HG03565 (cell line): ENCODE data around the gene ADK.

ENCODE experiments used
- ATAC-seq: cut with Tn5 transposase; IDR thresholded peaks from one replicate; pipeline ENCODE4 v1.9.1; 2021; ENCODE audit warnings: mild to moderate bottlenecking, moderate library complexity; ENCODE audit not compliant: unreplicated experiment

Gene ADK

DNA sequence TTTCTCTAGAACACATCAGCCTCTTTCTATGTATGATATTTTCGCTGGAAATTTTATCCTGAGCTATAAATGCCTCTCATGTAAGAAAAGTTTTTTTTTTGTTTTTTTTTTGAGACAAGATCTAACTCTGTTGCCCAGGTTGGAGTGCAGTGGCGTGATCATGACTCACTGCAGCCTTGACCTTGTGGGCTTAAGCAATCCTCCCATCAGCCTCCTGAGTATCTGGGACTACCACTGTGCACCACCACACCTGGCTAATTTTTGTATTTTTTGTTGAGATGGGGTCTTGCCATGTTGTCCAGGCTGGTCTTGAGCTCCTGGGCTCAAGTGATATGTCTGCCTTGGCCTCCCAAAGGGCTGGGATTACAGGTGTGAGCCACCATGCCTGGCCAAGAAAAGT lies 80.4 kb downstream of the ADK start:
- ATAC-seq = no peak

DNA sequence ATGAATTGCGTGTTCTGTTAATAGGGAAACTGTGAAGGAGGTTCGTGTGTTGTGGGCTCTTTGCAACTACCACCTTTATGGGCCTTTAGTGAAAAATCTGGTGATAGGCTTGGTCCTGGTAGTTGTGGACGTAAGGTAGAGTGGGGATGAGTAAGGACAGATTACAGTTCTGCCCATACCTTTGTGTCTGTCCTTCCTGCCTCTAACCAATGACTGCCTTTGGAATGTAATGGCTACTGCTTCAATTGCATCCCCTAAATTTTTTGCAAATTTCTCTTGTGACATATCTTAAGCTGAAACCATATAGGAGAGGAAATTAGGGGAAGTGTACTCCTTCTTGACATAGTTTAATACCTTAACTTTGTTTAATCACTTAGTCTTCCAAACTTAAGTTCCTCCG lies 82.3 kb downstream of the ADK start:
- no peak for ATAC-seq

DNA sequence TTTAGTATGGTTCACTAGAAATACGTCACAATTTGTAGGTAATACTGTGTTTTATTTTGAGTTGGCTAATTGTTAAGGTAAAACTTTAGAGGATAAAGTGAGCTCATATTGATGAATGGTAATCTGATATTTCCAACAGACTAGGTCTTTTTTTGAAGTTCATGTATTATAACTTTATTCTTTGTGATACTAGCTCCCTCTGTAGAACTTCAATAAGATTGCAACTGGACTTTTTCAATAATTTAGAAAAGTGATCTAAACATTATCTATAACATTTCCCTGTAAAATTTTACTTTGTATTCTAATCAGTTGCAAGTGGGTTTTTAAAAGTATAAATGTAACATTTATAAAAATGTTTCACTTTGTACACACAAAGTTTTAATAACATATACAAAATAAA lies 83.5 kb downstream of the ADK start:
- no peak for ATAC-seq

DNA sequence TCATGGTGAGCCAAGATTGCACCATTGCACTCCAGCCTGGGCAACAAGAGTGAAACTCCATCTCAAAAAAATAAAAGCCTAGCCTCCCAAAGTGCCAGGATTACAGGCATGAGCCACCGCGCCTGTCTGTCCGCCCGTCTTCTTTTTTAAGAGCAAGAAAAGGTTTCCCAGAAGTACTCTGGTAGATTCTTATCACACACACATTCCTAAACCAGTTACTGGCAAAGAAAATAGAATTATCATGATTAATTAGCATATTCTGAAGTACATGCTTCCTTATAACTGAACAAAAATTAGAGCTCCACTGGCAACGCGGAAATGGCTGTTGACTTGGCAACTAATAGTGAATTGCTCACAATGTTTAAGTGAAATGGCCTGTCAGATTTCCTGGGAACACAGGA lies 87.0 kb downstream of the ADK start:
- no peak for ATAC-seq

DNA sequence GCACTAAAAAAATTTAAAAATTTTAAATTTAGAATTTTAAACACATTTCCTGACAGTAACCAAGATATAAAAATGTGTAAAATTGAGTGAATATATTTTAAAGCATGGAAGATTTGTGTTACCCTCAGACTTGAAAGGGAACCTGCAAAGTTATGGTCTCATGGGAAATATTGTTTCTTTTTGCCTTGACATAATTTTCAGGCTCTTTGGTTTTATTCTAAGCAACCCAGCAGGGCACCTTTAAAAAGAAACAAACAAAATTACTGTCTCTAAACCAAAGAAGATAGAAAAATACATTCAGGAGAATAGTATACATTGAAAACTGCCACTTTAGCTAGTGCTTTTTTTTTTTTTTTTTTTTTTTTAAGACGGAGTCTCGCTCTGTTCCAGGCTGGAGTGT lies 87.5 kb downstream of the ADK start:
- ATAC-seq = no peak

DNA sequence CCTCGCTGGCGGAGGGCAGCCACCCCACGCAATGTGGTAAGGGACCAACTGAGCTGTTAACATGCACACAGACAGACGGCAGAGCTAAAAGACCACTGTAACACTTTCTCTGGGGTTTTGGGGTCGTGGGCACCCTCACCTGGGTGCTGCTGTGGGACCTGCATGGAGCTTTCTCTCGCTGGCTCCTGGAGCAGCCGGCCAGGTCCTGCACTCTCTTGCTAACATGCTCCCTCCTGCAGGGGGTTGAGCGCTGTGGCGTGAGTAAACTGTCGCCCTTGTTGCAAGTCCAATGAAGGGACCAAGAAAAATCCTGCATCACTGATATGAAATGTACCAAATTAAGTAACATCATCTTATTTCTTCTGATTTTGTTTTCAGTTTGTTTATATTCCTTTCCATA lies 92.0 kb downstream of the ADK start:
- no peak for ATAC-seq

DNA sequence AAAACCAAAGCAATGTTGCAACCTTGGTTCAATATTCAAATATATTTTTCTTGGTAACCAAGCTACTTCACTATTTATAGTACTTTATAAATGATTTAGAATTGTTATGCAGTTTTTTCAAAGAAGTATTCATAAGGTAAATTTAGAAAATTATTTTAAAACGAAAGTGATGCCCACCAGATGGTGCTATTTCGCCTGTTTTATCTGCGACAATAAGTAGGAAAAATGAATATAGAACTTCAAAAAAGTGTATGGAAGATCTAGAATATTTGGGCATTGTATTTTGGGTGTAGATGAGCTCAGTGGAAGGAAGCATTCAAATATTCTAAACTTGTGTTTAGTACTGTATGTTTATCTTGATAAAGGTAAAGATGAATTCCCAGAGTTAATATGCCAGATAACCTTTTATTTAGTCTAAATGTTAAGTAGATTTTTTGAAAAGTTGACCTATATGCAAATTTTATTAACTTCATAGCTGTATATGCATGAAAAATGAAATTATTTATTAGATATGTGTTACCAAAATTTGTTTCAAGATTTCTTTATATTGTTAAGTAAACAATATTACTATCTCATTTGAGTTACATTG lies 93.2 kb downstream of the ADK start:
- ATAC-seq = no peak

DNA sequence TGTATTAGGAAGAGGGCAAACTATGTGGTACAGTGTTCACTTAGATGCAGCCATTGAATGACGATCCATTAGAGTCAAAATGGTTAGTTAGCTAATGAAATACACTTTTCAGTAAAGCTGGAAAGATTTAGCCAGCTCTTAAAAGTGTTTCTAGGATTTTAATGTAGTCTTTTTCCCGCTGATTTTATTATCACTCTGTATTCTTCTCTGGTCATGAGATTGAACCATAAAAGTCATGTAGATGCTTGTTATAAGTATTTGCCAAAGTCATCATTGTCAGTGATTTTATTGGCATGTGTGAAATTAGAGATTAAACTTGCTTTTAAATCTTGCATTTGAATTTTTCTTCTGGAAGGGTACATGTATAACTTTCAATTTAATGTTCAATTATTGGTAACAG lies 93.8 kb downstream of the ADK start:
- ATAC-seq = no peak

DNA sequence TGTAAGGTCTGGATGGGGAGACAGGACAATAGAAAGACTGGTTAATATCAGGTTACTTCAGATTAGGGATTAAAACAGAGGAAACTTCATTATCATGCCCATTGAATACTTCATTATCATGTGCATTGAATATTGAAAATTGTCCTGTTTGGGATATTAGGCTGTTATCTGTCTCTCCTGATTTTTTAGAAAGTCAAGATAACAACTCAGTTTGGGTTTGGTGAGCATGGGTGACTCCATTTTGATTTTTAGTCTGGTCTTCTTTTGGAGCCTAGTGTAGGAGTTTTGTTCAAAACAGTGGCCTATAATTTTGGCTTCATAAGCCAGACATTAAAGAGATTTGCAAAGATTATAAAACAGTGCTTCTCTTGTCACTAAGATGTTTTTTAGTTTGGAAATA lies 95.5 kb downstream of the ADK start:
- ATAC-seq = no peak

DNA sequence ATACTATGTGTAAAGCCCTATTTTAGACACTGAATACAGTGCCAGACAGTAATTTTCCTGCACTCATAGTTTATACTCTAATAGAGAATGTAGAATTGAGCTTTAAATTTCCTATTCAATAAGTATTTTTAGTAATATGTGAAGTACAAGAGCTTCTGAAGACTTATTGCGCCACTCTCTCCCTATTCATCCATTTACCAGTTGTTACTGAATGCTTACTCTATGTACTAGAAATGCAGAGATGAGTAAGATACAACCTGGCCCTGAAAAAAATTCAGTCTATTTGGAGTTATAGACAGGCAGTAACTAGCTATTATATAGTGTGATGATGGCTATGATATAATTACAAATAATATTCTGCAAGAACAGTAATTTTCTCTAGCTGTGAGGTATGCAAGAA lies 98.8 kb downstream of the ADK start:
- ATAC-seq = no peak

DNA sequence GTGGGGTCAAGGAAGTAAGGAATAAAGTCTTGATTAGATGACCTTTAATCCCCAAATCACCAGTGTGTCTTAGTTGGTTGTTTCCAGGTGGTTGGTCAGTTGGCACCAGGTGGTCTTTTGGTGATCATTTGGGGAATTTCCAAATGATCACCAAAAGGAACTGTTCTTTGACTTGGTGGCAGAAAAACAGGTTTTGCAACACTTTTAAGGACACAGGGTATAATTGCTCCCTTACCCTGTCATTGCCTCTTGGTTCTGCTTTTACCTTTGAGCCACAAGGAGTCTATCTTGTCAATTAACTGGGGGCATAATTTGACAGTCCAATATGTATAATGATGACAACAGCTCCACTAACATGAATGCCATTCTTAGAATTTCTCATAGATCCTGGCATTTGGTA lies 104.2 kb downstream of the ADK start:
- ATAC-seq = no peak

DNA sequence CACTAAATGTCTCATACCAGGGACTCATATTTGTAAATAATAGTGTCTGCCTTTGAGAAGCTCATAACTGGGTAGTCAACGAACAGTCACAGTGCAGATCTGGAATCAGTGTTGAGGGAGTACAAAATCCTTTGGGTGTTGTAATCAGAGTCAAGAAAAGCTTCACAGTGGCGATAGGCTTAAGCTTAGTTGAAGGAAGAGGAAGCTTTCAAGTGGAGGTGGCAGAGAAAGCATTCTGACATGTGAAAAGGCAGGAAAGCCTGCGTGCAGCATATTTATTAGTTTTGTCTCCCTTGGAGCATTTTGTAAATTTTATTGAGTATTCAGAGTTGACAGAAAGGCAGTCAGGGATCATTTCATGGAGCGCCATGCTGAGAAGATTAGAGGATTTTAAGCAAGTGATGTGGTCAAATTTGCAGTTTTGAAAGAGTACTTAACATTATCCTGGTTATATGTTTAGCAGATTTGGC lies 104.9 kb downstream of the ADK start:
- no peak for ATAC-seq

DNA sequence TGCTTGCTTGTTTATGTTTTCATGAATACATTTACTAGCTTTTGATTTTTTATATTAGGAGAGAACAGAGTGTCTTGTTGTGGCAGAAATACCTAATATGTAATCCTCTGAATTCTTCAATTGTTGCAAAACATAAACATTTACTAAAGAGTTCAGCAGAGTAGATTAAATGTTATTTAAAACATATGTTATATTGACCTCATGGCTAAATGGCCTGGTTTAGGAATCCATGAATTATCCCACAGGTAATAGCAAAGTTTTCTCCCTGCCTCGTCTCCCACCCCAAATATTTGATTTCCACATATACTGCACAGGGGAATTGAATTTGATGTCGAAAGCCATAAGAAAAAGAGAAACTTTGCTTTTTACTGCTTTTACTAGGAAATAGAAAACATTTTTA lies 111.8 kb downstream of the ADK start:
- ATAC-seq = no peak

DNA sequence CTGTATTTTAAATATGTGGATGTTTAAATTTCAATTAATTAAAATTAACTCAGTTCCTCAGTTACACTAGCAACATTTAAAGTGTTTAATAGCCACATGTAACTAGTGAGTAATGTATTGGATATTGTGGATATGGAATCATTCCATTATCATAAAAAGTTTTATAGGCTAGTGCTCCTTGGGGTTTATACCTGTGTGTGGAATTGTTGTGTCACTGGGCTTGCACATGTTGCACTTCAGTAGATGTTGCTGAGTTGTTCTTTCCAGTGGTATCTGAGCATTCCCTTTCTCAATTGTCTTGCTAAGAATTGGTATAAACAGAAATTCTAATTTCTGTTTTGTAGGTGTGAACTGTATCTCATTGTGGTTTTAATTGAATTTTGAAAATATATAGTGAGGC lies 113.0 kb downstream of the ADK start:
- ATAC-seq = no peak

DNA sequence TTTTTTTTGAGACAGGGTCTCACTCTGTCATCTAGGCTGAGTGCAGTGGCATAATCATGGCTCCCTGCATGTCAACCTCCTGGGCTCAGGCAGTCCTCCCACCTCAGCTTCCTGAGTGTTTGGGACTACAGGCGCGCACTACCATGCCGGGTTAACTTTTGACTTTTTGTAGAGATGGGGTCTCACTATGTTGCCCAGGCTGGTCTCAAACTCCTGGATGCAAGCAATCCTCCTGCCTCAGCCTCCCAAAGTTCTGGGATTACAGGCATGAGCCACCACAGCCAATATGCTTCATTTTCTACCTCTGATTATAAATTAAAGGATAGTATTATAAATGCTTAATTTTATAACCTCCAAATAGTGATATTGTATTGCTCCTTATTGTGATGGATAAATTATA lies 121.3 kb downstream of the ADK start:
- ATAC-seq = no peak

DNA sequence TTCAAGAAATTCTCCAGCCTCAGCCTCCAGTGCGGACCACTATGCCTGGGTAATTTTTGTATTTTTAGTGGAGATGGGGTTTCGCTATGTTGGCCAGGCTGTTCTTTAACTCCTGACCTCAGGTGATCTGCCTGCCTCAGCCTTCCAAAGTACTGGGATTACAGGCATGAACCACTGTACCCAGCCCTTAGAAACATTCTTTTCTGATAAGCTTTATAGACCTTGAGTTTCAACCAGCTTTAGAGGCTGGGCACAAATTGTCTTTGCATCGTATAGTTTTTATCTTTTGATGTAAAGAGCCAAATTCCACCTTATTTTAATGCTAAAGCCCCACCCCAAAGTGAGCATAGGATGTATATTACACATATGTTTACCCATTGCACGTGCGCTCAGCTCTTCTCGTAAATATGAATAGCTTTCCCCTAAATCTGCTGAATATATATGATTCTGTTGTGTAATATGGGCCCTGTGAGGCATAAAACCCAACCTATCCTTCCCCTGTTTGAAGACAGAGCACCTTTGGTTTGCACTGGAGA lies 124.8 kb downstream of the ADK start:
- no peak for ATAC-seq

DNA sequence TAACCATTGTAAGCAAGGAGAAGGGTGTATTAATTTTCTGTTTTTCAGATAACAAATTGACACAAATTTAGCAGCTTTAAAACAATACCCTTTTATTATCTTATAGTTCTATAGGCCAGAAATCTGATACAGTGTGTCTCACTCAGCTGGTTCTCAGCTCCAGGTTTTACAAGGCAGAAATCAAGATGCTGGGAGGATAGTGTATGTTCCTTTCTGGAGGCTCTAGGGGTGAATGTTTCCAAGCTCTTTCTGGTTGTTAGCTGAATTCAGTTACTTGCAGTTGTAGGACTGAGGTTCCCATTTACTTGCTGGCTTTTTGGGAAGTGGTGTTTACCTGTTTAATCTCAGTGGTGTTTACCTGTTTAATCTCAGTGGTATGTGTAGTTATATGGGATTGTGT lies 125.4 kb downstream of the ADK start:
- no peak for ATAC-seq

DNA sequence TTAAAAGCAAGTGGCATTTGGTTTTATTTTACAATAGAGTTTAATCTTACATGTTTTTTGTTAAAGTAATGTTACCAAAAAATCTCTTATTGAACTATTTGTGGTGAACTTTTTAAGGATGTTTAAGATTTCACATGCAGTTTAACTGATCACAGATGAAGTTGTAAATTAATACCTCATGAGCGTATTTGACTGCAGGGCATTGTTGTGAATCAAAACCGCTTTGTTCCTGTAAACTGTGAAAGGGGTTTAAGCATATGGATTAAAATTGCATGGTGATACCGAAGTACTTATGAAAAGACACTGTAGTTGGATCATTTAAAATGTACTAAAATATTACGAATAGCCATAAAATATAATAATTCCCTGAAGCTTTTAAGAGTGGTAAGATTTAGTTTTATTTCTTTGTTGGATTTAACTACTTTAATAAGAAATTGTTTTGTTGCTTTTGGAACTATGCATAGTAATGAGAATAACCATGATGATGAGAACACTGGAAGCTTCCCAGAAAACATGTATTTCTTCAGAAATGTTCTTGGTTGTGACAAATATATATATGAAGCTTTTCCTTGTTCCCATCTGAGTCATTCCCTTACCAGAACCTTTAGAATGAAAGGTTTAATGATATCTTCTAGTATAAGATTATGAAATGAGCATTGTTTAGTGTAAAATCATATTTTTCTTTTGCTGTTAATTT lies 131.3 kb downstream of the ADK start:
- ATAC-seq = no peak

DNA sequence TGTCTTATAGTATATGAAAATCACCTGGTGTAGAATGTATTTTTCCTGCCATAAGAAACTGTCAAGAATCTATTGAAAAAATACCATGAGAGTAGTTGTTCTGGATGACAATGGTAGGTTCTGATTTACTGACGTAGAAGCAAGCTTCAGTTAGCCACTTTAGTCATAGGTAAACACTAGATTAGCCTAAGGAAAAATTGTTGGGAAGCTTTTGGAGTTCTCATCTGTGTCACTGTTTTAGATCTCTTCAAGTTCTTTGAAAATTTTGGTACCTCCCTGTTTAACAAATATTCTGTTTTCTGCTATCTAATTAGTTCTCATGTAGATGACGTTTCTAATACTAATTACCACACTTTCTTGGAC lies 131.8 kb downstream of the ADK start:
- ATAC-seq = no peak

DNA sequence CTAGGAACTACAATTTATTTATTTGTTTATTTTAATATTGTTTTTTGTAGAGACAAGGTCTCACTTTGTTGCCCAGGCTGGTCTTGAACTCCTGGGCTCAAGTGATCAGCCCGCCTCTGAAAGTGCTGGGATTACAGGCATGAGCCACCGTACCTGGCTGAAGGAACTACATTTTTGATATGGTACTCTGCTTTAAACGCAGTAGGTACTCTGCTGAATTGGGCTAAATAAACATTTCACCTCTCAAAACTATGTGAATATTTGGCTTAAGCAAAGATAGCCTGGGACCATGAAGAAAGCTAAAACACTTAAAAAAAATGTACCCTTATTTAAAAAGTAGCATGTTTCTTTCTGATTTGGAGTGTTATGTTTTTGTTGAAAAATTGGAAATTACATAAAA lies 138.2 kb downstream of the ADK start:
- ATAC-seq = no peak

DNA sequence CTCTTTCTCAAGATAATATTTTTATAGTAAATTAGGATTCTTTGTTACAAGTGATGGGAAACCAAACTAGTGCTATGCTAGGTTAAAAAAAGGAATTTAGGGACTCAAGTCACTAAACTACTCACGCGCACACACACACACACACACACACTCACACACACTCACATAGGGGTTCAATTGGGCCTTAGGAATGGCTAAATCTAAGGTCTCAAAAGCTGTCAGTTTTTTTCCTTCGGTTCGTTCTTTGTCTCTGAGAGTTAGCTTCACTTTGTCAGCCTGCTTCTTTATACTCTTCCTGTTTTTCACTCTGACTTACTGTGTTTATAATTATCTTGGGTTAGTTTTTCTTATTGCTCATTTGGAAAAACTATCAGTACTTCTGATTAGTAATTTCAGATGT lies 138.9 kb downstream of the ADK start:
- ATAC-seq = no peak

DNA sequence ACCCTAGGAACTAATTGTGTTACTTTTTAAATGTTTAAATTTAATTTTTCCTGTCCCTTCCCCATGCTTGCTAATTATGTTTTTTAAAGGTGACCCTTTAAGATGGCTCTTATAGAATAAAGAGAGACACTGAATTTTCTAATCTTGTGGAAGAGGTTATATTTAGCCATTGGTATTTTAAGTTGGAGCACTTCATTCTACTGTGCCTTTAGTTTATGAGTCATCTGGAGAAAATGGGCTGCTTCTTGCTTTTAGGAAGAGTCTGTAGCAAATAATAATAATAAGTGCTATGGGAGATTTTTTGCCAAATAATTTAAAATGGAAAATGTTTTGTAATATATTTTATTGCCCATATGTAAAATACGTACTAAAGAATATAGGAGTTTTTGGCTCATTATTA lies 139.7 kb downstream of the ADK start:
- no peak for ATAC-seq

DNA sequence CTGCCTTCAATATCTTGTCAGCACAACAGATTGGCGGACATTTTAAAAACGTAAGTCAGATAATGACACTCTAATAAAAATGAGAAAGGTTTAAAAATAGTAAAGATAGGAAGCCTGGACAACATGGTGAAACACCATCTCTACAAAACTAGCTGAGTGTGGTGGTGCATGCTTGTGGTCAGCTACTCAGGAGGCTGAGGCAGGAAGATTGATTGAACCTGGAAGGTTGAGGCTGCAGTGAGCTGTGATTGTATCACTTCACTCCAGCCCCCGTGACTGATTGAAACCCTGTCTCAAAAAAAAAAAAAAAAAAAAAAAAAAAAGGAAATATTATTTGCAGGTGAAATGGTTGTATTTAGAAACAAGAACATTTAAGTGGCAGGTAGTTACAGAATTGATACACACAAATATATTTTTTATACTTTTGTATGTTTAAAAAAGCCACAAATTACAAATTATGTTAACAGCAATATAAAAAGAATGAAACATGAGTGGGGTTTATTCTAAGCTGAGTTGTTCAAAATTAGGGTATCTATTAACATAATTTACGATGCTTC lies 141.9 kb downstream of the ADK start:
- no peak for ATAC-seq
